Activated gamma-delta T cell treated with anti-CD3 and anti-CD28 coated beads, Interleukin-2, amount 50 U/mL, for 16 hours (primary cell): Measurements from ENCODE around the gene LRRC18.

Source experiments
- DNase-seq: peaks from one replicate; pipeline ENCODE4 v3.0.0-alpha.2; 2020; ENCODE audit warnings: low read depth

LRRC18 gene

DNA sequence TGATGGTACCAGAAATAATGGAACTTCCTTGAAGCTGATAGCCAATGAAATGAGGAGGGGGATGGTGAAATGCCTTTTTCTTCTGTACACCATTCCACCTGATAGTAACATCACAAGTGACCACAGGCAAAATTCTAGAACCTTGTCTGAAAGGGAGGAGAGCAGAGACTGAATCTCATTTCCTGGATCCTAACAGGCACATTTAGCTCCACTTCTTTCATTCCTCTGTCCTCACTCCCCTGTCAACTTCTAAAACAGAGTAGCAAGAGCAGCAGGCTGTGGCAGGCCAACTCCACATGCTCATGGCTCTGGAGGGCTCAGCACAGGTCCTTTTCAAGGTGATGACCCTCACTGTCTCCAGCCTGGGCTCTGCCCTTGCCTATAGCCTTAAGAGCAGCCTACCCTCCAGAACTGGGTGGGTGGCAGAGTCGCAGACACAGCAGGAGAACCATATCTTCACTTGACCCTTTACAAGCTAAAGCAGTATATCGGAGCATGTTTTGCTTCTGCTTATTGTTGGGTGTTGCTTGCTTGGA, at the start of gene LRRC18:
Gene LRRC18 (minus strand): TSS at position 51 of the 536 bp plus-strand sequence. CDS start 25,685 bp downstream, outside the sequence.
- DNase-seq, result no peak

DNA sequence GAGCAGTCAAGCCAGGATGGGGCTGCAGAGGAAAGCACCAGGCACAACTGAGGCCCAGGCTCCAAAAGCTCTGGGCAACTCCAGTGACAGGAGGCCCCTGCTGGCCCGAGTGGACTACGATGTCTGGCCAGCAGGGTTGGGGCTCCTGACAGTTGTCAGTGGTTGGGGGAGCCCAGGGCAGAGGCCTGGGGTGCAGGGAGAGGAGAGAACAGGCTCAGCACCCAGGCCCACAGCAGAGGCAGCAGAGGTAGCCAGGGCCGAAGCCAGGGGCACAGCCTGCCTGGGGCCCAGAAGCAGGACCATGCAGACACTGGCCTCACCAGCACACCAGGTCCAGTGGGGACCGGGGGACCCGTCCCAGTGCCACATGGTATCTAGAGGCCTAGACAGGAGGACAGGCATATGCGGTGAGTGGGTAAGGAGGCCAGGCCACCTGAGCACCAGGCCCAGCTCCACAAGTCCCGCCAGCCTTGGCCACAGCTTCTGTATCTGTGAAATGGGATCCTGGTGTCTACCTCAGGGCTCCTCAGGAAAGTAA, 46.0 kb upstream of the LRRC18 start:
- DNase-seq, result no peak

DNA sequence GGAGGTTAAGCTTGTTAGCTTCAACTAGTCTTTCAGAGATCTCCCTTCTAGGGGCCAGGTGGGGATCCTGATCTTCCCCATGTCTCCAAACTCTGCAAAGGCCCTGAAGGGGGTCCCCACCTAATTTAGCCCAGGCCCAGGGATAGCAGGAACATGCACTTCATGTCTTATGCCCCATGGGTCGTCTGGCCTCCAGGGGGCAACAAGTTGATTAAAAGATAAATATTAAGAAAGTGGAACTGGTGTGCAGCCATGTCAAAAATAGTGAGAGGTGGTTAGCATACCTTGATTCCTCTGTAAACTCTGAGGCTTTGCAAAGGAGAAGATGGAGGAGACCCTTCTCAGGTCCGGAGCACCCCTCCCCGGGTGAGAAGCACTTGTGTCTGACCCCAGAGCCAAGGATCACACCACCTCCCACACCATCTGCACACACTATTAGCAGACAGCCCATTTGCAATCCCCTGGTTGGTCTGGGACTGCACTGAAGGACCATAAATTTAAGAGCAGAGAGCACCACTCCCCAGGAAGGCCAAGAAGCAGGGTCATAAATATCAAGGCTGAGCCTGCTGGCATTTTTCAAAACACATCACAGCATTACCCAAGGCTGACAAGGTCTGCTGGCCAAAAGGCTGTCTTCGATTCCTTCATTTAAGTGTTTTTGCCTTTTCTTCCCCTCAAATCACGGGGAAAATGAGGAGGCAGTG, 44.2 kb upstream of the LRRC18 start:
- no peak for DNase-seq

DNA sequence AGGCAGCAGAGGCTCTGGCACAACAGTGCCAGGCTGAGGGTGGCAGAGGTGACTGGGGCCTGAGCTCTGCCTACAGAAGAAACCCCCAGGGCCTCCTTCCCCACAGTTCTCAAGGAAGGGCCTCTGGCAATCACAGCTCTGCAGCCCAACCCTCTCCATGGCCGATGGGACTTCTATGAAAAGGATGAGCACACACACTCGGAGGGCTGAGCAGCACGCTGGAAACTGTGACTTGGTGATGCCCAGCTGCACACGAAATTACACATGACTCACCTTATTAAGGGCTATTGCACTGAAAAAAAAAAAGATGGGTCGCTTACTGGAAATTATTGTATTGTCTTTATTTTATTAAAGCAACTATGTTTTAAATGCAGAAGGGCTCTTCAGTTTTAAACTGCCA, 42.9 kb upstream of the LRRC18 start:
- DNase-seq, result no peak

DNA sequence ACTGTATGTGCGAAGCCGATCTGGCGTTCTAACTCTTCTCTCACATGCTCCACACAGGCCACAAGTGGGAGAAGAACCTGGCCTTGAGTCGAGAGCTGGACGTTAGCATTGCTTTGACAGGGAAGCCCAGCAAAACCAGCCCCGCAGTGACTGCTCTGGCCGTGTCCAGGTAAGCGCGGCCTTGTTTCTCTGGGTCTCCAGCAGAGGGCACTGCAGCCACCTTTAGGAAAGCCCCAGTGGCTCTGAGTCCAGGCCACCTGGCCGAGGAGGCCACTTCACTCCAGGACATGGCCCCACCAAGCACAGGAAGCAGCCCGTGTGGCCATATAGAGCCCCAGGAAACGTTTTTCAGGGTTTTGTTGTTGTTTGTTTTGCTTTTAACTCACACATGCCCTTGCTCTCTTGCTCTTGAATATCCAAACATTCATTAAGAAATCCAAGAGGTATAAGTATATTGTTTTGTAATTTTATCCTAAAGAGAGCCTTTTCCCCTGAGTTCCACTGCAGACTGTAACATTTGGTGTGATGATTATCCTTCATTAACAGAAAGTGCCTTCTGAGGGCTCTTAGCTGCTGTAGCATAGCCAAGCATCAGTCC, 41.8 kb upstream of the LRRC18 start:
- DNase-seq, result no peak

DNA sequence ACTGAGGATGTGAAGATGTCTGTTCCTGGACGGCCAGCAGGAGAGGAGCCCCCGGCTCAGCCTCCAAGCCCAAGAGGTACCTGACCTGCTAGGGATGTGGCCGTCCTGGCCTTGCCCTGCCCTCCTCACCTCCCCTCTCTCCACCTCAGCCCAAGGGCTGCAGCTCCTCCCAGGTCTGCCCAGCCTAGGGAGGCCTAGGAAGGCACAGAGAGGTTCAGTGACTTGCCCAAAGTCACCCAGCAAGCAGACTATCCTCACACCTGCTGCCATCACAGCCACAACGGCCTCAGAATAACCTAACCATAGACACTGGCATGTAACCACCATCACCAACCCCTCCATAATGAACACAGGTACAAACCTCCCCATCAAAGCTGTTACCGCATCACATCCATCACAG, 38.7 kb upstream of the LRRC18 start:
- DNase-seq, result no peak

DNA sequence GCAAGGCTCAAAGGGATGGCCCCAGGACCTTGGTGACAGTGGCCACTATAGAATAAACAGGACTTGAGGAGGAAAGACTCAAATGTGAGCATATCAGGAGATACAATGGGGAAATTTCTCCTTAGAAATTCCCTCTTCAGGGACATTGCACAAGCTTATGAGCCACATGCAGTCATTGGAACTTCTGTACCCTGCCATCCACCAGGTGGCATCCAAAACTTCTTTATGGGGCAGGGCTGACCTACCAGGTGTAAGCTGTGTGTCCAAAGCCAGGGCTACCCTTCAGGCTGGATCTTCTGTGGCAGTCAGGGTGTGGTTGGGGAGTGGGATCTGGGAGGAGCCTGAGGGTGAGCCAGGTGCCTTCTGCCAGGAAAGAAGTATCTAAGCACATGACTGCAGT, 36.6 kb upstream of the LRRC18 start:
- DNase-seq, result no peak

DNA sequence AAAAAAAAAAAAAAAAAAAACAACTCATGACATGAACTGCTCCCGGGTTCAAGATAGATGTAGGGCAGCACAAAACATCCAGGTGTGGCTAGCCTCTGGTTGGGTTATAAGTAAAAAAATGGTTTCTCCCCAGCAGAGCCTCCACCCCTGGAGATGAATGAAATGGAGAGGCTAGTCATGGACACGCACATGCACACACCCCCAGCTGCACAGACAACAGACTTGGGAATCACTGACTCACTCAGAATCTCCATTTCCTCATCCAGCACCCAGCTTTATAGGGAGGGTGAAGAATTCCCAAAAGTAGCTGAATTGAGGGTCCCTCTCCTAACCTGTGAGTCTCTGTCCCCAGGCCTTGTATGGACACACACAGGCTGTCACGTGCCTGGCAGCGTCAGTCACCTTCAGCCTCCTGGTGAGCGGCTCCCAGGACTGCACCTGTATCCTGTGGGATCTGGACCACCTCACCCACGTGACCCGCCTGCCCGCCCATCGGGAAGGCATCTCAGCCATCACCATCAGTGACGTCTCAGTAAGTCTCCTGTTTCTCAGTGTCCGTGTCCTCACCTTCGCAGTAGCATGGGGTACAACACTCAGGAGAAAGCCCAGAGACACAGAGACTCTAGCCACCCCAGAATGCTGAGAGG, 35.0 kb upstream of the LRRC18 start:
- no peak for DNase-seq

DNA sequence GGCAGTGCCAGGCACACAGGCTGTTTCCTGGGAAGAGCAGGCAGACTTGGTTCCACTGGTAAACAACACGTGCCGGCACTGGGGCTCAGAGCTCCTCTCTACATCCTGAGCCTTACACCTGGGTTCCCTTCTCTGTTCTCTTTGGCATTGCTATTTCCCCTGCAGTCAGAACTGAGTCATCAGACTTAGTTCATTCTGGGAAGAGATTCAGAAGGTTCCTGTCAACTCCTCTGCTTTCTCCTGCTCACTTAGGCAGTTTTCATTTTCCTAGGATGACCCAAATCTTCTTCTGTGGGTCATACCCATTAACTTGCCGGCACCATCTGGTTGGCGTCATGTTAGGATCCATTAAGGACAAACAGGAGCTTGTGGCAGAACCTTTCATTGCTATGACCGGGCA, 33.4 kb upstream of the LRRC18 start:
- DNase-seq, result no peak

DNA sequence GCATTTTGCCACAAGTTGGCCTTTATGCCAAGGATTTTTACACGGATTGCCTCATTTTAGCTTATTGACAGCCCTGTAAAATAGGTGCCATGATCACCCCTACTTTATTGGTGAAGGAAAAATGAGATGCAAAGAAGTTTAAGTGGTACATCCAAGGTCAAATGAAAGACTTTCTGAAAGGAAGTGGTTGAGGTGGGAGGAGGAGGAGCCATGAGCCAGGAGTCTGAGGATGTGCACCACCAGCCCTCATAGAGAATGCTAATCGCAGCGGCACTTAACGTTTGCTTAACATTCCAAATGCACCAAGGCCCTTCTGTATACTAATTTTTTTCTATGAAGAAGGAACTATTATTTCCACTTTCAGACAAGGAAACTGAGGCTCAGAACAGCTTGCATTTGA, 31.0 kb upstream of the LRRC18 start:
- DNase-seq, result no peak

DNA sequence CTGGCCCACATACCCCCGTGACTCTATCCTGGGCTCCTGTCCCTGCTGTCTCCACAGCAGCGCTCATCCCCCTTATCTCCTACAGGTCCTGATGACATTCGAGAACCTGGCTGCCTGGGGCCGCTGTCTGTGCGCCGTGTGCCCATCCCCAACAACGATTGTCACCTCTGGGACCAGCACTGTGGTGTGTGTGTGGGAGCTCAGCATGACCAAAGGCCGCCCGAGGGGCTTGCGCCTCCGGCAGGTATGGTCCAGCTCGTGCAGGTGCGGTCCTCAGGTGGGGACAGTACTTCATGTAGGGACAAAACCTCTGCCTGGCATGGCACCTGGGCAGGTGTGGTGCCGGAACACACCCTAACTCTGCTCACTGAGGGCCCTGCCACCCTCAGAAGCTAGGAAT, 30.4 kb upstream of the LRRC18 start:
- DNase-seq, result no peak

DNA sequence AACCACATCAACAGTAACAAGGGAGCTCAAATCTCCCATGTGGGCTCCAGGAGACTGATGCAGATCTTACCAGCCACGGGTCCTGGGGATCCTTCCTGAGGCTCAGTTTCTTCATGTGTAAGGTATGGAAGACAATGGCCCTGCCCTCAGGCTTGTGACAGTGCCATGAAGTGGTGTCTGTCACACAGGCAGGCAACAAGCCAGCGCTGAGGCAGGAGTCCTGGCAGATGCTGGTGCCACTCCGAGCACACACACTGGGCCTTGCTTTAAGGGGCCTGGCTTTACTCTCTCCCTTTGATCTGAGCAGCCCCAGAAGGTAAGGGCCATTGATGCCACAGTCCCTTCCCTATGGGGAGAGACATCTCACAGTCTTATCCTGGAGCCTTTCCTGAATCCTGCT, 28.4 kb upstream of the LRRC18 start:
- no peak for DNase-seq

DNA sequence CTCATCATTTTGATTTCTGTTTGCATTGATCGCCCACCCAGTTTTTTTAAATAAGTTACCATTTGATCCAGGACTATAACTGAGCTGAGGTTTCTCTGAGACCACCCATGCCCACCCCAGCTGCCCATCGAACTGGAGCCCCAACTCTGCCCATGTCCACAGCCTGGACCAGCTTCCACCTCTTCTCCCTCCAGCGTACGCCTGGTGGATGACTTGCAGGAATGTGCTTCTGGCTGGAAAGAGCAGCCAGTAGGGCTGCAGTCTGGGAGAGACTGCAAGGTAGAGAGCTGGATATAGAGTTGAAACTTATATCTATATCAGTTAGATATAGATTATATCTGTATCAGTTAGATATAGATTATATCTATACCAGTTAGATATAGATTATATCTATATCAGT, 25.8 kb upstream of the LRRC18 start:
- DNase-seq, result no peak

DNA sequence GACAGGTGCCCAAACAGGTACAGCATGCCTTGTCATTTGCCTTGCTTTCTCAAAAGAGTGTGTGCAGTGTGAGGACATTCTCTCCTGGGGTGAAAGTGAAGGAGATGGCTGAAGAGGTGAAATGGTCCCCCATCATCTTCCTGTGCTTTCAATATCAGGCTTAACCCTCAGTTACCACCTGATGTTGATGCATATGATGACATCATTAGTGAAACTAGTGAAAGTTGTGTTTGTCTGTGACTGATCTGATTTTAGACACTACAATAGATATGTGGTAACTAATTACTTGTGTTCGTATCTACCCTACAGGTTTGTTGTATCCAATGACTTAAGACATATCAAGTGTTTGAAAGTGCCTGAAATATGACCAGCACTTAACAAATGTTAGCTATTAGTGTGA, 24.4 kb upstream of the LRRC18 start:
- DNase-seq, result no peak

DNA sequence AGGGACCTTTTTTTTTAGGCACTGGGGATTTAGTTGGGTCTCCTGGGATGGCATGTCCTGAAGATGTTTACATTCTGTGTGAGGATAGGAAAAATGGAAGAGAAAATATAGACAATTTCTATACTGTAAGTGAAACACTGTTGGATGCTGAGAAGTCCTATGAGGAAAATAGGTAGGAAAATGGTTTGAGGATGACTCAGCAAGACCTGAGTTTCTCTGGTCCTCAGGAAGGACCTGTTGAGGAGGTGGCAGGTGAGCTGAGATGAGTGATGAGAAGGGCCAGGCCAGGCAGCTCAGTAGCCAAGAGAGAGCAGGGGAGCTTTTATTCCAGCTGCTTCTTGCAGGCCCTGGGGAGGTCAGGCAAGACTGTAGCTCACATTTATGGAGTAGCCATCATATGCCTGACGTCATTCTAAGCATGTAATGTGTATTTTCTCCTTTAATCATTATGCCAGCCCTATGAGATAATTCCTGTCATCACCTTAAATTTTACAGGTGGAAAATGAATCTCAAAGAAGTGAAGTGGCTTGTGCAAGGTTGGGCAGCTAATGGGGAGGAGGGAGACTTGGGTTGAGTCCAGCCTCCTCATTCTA, 19.1 kb upstream of the LRRC18 start:
- no peak for DNase-seq

DNA sequence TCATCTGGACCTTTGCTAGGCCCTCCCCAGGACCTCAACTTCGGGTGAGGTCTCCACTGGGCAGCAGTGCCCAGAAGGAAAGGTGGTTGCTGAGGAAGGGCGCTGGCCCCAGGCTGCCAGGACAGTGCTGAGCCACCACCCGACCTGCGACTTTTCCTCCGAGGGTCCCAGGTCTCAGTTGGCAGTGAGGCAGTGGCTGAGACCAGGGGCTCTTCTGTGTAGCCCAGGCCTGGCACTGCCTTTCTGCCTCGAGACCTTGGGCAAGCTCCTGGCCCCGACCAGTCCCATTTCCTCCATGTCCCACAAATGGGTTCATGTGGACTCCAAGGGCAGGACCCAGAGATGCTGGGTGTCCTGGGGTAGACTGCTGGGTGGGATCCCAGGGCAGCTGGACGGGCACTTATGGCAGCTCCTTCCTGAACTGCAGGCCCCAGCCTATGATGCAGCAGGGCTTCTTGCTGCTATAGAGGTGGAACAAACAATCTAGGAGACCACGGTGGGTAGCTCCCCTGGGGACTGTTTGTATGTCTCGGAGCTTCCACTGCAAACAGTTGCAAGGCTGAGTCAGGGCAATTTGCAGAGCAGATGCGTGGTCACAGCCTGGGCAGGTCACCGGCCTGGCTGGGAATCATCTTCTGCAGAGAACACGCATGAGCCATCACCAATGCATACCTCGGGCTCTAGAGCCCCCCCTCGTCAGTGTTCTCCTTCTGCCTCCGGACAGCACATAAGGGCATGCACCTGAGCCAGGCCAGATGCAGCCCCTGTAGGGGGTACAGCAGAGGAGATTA, 17.9 kb upstream of the LRRC18 start:
- DNase-seq, result no peak

DNA sequence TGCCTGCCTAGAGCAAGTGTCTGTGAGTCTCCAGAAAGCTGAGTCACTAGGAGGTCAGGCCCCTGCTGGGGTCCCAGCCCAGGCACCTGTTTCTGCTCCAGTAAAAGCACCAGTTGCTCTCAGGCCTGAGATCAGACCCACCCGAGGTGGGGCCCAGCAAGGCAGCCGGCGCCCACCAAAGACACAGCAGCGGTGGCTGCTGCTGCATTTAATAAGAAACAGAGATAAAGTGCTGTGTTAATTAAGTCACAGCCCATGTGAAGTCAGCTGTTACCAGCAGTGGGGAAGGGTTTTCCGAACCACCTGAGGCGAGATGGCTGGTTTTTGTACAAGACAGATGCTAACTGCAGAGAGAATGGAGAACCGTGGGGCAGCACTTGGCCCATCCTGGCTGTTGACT, 12.1 kb upstream of the LRRC18 start:
- DNase-seq, result no peak

DNA sequence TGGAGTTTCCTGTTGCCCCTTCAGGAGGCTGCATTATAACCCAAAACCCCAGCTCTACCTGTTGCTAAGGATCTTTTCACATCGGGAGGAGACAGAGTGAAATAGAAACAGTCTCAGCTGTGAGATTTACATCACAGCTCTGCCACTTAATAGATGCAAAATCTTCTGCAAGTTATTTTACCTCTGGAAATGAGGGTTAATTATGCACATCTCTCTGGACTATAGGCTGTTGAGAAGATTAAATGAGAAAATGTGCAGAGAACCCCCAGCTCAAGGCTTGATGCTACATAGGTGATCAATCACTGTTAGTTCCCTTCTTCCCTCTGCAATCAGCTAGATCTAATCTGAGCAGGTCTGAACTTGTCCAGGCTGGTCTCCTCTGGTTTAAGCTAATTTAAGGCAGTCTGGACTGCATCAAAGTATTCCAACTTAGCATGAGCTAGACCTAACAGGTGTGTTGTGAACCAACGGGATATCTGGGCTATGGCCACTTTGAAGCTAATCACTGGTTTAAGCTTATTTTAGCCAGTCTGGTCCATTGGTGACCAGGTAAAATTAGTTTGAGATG, 8.9 kb upstream of the LRRC18 start:
- no peak for DNase-seq

DNA sequence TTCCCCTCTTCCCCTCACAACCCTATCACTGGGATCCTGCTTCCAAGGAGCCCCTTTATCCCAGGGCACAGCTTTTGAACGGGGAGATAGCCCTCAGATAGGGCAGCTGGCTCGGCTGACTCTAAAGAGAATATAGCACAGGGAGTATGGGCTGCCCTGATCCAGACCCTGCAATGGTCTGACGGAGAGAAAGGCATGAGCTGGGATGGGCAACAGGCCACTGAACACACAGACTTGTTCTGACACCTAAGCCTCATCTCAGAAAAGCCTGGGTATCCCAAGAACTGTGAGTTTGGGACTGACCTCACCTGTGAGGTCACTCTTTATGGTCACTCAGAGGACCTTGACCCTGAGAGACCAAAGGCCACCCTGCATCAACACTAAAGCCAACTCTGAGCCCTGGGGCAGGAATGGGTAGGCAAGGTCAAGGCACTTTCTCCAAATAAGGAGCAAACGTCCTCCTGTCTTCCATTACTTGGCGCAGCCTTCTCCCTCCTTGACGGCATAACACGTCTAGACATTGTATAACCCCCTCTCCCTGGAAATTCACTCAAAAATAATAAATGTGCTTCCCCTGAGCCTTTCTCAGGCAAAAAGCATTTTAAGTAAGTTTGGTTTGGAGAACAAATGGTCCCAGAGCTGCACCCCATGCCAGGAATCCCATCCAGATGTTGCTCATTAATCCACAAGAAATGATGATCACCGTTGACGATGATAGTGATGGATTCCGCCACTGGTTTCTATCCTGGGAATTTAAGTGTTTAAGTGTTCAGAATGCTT, 8.2 kb upstream of the LRRC18 start:
- no peak for DNase-seq

DNA sequence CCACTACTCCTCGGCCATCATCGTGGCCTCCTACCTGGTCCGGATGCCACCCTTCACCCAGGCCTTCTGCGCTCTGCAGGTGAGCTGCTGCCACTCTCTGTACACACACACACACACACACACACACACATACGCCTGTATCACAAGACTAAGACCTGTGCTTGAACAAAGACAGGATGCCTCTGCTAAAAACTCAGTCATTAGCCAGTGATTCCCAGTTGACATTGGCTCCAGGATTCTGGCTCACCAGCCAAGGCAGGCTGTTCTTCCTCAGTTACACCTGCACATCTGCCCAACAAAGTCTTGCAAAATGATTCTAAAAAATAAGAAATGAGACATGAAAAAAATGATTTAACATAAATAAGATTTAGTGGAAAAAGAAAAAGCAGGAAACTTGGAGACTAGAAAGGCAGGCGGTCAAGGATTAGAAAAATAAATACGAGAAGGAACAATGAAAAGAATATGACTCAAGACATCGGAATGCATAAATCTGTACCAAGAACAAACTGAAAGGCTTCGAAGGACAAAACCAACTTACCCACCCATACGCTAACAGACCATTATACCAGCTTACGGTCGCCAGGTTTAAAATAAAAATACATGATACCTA, 7.4 kb upstream of the LRRC18 start:
- no peak for DNase-seq
